ENCODE results near the gene RILPL1.

DNA sequence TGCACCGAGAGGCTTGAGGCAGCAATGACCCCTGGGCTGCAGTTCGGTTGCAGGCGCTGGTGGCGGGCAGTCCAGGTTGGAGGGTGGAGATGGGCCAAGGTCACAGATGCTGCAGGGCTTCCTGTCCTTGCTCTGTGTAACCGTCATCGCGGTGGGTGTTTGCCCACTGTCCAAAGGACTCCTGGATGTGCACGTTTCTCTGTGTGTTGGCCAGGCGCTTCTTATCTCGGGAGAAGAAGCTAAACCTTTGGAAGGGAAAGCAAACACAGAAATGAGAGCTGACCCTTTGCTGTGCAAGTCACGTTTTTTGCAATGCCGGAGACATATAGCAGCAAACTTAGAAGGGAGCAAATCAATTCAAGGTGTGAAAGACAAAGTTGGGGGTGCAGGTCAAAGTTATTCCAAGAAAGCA, 61.1 kb downstream of the RILPL1 start:
- TF ChIP-seq, protein P1, sequence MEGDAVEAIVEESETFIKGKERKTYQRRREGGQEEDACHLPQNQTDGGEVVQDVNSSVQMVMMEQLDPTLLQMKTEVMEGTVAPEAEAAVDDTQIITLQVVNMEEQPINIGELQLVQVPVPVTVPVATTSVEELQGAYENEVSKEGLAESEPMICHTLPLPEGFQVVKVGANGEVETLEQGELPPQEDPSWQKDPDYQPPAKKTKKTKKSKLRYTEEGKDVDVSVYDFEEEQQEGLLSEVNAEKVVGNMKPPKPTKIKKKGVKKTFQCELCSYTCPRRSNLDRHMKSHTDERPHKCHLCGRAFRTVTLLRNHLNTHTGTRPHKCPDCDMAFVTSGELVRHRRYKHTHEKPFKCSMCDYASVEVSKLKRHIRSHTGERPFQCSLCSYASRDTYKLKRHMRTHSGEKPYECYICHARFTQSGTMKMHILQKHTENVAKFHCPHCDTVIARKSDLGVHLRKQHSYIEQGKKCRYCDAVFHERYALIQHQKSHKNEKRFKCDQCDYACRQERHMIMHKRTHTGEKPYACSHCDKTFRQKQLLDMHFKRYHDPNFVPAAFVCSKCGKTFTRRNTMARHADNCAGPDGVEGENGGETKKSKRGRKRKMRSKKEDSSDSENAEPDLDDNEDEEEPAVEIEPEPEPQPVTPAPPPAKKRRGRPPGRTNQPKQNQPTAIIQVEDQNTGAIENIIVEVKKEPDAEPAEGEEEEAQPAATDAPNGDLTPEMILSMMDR (IDR thresholded peaks at IDR 0.05): no peak
- TF ChIP-seq ZFX (IDR thresholded peaks at IDR 0.05; ENCODE audit: borderline replicate concordance): no peak
